Superior temporal gyrus (tissue), 1 donor: ENCODE measurements around the gene C12orf60.

Source experiments
- DNase-seq: peaks from one replicate; pipeline ENCODE4 v3.0.0-alpha.2; 2016; ENCODE audit errors: extremely low spot score

C12orf60 gene

DNA sequence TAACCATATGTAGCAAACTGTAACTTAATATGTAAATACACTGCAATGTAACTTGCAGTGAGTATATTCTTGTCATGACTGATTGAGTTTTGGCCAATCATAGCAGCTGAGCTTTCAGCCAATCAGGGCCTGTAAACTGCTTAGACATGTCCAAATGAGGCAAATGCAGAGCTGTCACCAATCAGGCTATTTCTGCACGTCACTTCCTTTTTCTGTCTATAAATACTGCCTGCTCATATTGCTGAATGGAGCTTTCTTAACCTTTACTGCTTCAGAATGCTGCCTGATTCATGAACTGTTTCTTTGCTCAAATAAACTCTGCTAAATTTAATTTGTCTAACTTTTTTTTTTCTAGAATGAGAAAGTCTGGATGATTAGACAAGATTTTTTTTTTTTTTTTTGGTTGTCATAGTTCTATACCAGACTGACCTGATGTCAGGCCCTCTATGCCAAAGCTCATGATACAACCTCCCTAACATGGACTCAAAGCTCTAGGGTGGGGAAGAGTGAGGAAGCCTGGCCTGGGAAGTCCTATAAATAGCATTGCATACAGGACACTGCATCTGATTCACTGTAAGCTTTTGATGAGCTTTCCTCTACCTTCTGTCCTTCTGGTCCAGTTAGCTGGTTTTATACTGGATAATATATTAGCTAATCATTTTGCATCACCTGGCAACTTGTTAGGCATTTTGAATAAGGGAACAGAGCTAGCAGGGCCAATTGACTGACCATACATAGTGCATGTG lies 70.1 kb downstream of the C12orf60 start:
- no peak for DNase-seq
